Trophoblast cell (in vitro differentiated cells and primary cell): ENCODE data around the gene KCTD17.
A peak's percentile ranks its signal among the peaks of the same experiment; 100 is the strongest.

ENCODE experiments used
- DNase-seq, 2 donors: peaks; one replicate each; pipeline ENCODE4 v3.0.0-alpha.2; 2016
- H2AFZ ChIP-seq: 2 replicates; pipeline ENCODE4 v1.6.1; 2013; ENCODE audit warnings: low read length, moderate library complexity, mild to moderate bottlenecking; ENCODE audit not compliant: insufficient read depth, poor library complexity
- H2AK5ac ChIP-seq: 2 replicates; pipeline ENCODE4 v1.6.1; 2013; ENCODE audit warnings: mild to moderate bottlenecking, low read length
- H2BK120ac ChIP-seq: 2 replicates; pipeline ENCODE4 v1.6.1; 2013; ENCODE audit warnings: low read length, mild to moderate bottlenecking, moderate library complexity; ENCODE audit not compliant: insufficient read depth, poor library complexity
- H2BK12ac ChIP-seq: 2 replicates; pipeline ENCODE4 v1.6.1; 2013; ENCODE audit warnings: mild to moderate bottlenecking, low read length, moderate library complexity
- H2BK5ac ChIP-seq: 2 replicates; pipeline ENCODE4 v1.6.1; 2013; ENCODE audit warnings: low read length, low read depth, moderate library complexity, mild to moderate bottlenecking; ENCODE audit not compliant: poor library complexity
- H3K14ac ChIP-seq: 2 replicates; pipeline ENCODE4 v1.6.1; 2013; ENCODE audit warnings: mild to moderate bottlenecking, low read length
- H3K18ac ChIP-seq: 2 replicates; pipeline ENCODE4 v1.6.1; 2013; ENCODE audit warnings: mild to moderate bottlenecking, low read length
- H3K23ac ChIP-seq: 2 replicates; pipeline ENCODE4 v1.6.1; 2013; ENCODE audit warnings: low read length
- H3K27ac ChIP-seq: 2 replicates; pipeline ENCODE4 v1.5.1; 2013; ENCODE audit warnings: low read depth, mild to moderate bottlenecking, inconsistent platforms, low read length, moderate library complexity
- H3K27me3 ChIP-seq: 2 replicates; pipeline ENCODE4 v1.6.1; 2013; ENCODE audit warnings: inconsistent platforms, mild to moderate bottlenecking, low read length, moderate library complexity; ENCODE audit not compliant: insufficient read depth
- H3K36me3 ChIP-seq, 2 experiments: 1 replicate in 1 of 2; 2 replicates in 1 of 2; pipeline ENCODE4 v1.6.1; 2013; ENCODE audit warnings: low read length in 2 of 2, mild to moderate bottlenecking in 2 of 2, moderate library complexity in 1 of 2; ENCODE audit not compliant: insufficient read depth in 2 of 2, control insufficient read depth in 1 of 2
- H3K4ac ChIP-seq: 2 replicates; pipeline ENCODE4 v1.6.1; 2013; ENCODE audit warnings: low read depth, mild to moderate bottlenecking, low read length, moderate library complexity
- H3K4me1 ChIP-seq, 2 experiments: 1 replicate in 1 of 2; 2 replicates in 1 of 2; pipeline ENCODE4 v1.6.1; 2013; ENCODE audit warnings: low read length in 2 of 2, mild to moderate bottlenecking in 2 of 2, moderate library complexity in 1 of 2; ENCODE audit not compliant: insufficient read depth in 2 of 2, control insufficient read depth in 1 of 2
- H3K4me2 ChIP-seq: 2 replicates; pipeline ENCODE4 v1.6.1; 2013; ENCODE audit warnings: inconsistent platforms, mild to moderate bottlenecking, low read length, moderate library complexity
- H3K4me3 ChIP-seq: 2 replicates; pipeline ENCODE4 v1.5.1; 2013; ENCODE audit warnings: mild to moderate bottlenecking, low read depth, low read length, inconsistent platforms
- H3K79me1 ChIP-seq: one replicate; pipeline ENCODE4 v1.6.1; 2013; ENCODE audit warnings: low read length
- H3K79me2 ChIP-seq: 2 replicates; pipeline ENCODE4 v1.6.1; 2013; ENCODE audit warnings: low read length, mild to moderate bottlenecking; ENCODE audit not compliant: control insufficient read depth, insufficient read depth, poor library complexity
- H3K9ac ChIP-seq: 2 replicates; pipeline ENCODE4 v1.6.1; 2013; ENCODE audit warnings: mild to moderate bottlenecking, low read length
- H3K9me3 ChIP-seq: 2 replicates; pipeline ENCODE4 v1.6.1; 2013; ENCODE audit warnings: low read depth, mild to moderate bottlenecking, control low read depth, inconsistent platforms, low read length; ENCODE audit not compliant: insufficient read depth
- H4K12ac ChIP-seq: 2 replicates; pipeline ENCODE4 v1.6.1; 2013; ENCODE audit warnings: low read depth, mild to moderate bottlenecking, low read length, moderate library complexity
- H4K8ac ChIP-seq: 2 replicates; pipeline ENCODE4 v1.6.1; 2013; ENCODE audit warnings: low read depth, mild to moderate bottlenecking, low read length, moderate library complexity
- H4K91ac ChIP-seq: one replicate; pipeline ENCODE4 v1.6.1; 2013; ENCODE audit warnings: low read depth, mild to moderate bottlenecking, low read length, moderate library complexity
- WGBS: extraction: QIAGEN DNeasy Blood & Tissue Kit; methylation state at CpG from one replicate; pipeline ENCODE4 v1.1.7; 2013; ENCODE audit warnings: missing lambda C conversion rate; ENCODE audit not compliant: insufficient read length, insufficient coverage; ENCODE audit errors: extremely low coverage; 5-methylcytosine and 5-hydroxymethylcytosine counted together

KCTD17 gene

DNA sequence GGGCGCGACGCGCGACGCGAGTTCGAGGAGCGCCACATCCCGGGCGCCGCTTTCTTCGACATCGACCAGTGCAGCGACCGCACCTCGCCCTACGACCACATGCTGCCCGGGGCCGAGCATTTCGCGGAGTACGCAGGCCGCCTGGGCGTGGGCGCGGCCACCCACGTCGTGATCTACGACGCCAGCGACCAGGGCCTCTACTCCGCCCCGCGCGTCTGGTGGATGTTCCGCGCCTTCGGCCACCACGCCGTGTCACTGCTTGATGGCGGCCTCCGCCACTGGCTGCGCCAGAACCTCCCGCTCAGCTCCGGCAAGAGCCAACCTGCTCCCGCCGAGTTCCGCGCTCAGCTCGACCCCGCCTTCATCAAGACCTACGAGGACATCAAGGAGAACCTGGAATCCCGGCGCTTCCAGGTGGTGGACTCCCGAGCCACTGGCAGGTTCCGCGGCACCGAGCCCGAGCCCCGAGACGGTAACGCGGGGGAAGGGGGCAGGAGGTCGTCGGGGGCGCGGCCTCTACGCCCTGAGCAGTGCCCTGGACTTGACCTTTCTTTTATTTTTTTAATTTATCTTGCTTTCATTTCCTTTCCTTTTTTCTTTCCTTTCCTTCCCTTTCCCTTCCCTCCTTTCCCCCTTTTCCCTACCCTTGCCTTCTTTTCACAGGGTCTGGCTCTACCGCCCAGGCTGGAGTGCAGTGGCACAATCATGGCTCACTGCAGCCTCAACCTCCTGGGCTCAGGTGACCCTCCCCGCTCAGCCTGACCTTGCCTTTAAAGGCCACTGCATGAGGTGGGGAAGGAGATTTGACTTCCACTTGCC is 27.0 kb upstream of the KCTD17 start:
- Histone ChIP-seq H4K12ac (no peak overlapping the region), H4K8ac (no peak overlapping the region), H3K36me3 (peaks cover 21 to 43% of the 10 kb centered on the region in 2 experiments), H3K9ac (no peak overlapping the region), H2AFZ (no peak overlapping the region), H3K4me3 (no peak overlapping the region), H3K9me3 (no peaks in the 10 kb centered on the region), H3K27me3 (no peaks in the 10 kb centered on the region), H2BK120ac (no peak overlapping the region), H3K4me1 (peaks cover 2 to 8% of the 10 kb centered on the region in 2 experiments), H3K79me2 (peaks cover 4% of the 10 kb centered on the region), H3K27ac (no peak overlapping the region), H3K4ac (no peak overlapping the region), H3K14ac (no peak overlapping the region), H2AK5ac (no peak overlapping the region), H2BK12ac (no peak overlapping the region), H3K4me2 (no peak overlapping the region), H2BK5ac (no peak overlapping the region), H3K23ac (no peak overlapping the region), H3K18ac (no peak overlapping the region), H3K79me1 (peaks cover 3% of the 10 kb centered on the region), H4K91ac (no peak overlapping the region)
- DNase-seq = no peak
- no CpG with 5 or more reads among the region's 71 CpGs for WGBS

DNA sequence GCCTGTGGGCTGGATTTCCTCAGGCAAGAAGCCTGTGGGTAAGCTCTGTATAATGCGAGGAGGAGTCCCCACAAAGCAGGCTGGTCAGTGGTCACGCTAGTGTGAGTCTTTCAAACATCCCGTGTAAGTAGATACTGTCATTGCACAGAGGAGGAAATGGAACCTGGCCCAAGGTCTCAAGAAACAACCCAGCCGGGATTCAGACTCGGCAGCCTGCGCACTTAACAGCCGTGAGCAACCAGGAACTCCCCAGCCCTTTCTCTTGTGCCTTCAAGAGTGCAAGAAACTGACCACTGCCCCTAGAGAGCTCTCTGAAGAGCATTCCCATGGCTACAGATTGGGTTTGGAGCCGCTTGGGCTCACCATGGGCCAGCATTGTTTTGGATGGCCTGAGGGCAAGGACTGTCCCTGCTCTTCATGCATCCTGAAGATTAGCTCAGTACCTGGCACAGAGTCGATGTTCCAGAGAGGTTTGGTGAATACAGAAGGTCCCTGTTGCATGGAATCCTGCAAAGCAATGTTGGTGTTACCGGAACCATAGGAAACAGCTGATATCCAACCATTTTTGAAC is 26.0 kb upstream of the KCTD17 start:
- Histone ChIP-seq H2AFZ (no peak overlapping the region), H4K8ac (no peak overlapping the region), H2BK5ac (no peak overlapping the region), H3K4ac (no peak overlapping the region), H3K79me1 (no peaks in the 10 kb centered on the region), H3K79me2 (no peaks in the 10 kb centered on the region), H3K4me1 (peaks cover 0 to 5% of the 10 kb centered on the region in 2 experiments), H3K14ac (no peak overlapping the region), H3K23ac (no peak overlapping the region), H3K18ac (no peak overlapping the region), H3K27me3 (no peaks in the 10 kb centered on the region), H3K9me3 (no peaks in the 10 kb centered on the region), H2BK12ac (no peak overlapping the region), H4K91ac (no peak overlapping the region), H3K4me3 (no peak overlapping the region), H2BK120ac (no peak overlapping the region), H3K9ac (no peak overlapping the region), H3K36me3 (peaks cover 25 to 48% of the 10 kb centered on the region in 2 experiments), H3K27ac (no peak overlapping the region), H2AK5ac (no peak overlapping the region), H3K4me2 (no peak overlapping the region), H4K12ac (no peak overlapping the region)
- DNase-seq = peak; percentile 60 to 75
- WGBS = no CpG with 5 or more reads among the region's 10 CpGs

DNA sequence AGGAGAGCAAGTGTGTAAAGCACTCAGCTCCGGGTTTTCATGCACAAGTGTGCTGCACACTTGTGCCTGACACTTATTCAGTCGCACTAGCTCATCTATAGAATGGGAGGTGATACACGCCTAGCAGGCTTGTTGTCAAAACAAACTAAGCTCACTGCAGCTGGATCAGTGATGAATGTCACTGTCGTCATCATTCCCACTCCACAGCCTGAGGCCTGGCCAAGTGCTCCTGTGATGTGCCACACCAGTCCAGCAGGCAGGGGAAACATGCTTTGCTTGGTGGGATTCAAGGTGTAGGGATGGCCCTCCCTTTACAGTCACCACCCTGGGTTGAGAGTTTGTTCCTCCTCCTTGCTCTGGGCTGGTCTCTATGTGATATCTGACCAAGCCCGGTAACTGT is 25.2 kb upstream of the KCTD17 start:
- H3K27me3 ChIP-seq = no peaks in the 10 kb centered on the region
- no peak overlapping the region for H4K91ac ChIP-seq
- H3K14ac ChIP-seq = no peak overlapping the region
- H3K9me3 ChIP-seq = no peaks in the 10 kb centered on the region
- peaks cover 2% of the 10 kb centered on the region in 2 experiments for H3K4me1 ChIP-seq
- H3K4ac ChIP-seq = no peak overlapping the region
- H2AK5ac ChIP-seq = no peak overlapping the region
- no peak overlapping the region for H2BK5ac ChIP-seq
- no peak overlapping the region for H3K4me2 ChIP-seq
- H3K36me3 ChIP-seq = peaks cover 25 to 48% of the 10 kb centered on the region in 2 experiments
- H2BK12ac ChIP-seq = no peak overlapping the region
- H3K9ac ChIP-seq = no peak overlapping the region
- H3K79me1 ChIP-seq = no peaks in the 10 kb centered on the region
- no peak overlapping the region for H3K23ac ChIP-seq
- no peak overlapping the region for H4K8ac ChIP-seq
- no peak overlapping the region for H2AFZ ChIP-seq
- WGBS = no CpG with 5 or more reads among the region's 5 CpGs
- DNase-seq = peak; percentile 58 to 72
- H4K12ac ChIP-seq = no peak overlapping the region
- H2BK120ac ChIP-seq = no peak overlapping the region
- no peak overlapping the region for H3K18ac ChIP-seq
- no peak overlapping the region for H3K27ac ChIP-seq
- H3K79me2 ChIP-seq = no peaks in the 10 kb centered on the region
- no peak overlapping the region for H3K4me3 ChIP-seq

DNA sequence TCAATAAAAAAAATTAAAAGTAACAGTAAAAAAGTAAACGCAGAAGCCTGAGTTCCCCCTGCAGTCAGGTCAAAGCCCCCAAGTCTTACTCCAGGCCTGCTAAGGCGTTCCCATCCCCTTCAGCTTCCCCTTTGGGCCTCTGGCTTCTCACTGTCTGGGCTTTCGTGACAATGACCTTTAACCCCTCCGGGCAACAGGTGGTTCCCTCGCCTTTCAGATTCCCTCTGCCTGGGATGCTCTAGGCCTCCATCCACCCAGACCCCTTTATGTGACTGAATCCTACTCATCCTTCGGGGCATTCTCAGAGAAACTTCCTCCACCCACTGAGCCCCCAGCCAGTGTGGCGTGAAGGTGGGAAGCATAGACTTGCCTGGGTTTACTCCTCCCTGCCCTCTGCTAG is 24.0 kb upstream of the KCTD17 start:
- no peak overlapping the region for H2AK5ac ChIP-seq
- no peak for DNase-seq
- H3K27me3 ChIP-seq = no peaks in the 10 kb centered on the region
- H2BK12ac ChIP-seq = no peak overlapping the region
- H3K4me1 ChIP-seq = peaks cover 6% of the 10 kb centered on the region in 2 experiments
- H3K14ac ChIP-seq = no peak overlapping the region
- no CpG with 5 or more reads among the region's 7 CpGs for WGBS
- H3K9ac ChIP-seq = no peak overlapping the region
- no peaks in the 10 kb centered on the region for H3K9me3 ChIP-seq
- H2BK5ac ChIP-seq = no peak overlapping the region
- H3K79me1 ChIP-seq = no peaks in the 10 kb centered on the region
- no peaks in the 10 kb centered on the region for H3K79me2 ChIP-seq
- no peak overlapping the region for H3K27ac ChIP-seq
- no peak overlapping the region for H3K4ac ChIP-seq
- H3K4me2 ChIP-seq = no peak overlapping the region
- H4K8ac ChIP-seq = no peak overlapping the region
- no peak overlapping the region for H2AFZ ChIP-seq
- H2BK120ac ChIP-seq = no peak overlapping the region
- H4K91ac ChIP-seq = no peak overlapping the region
- H4K12ac ChIP-seq = no peak overlapping the region
- no peak overlapping the region for H3K4me3 ChIP-seq
- peaks cover 25 to 48% of the 10 kb centered on the region in 2 experiments for H3K36me3 ChIP-seq
- H3K23ac ChIP-seq = no peak overlapping the region
- no peak overlapping the region for H3K18ac ChIP-seq
